ENCODE data around the gene TMEFF2.

DNA sequence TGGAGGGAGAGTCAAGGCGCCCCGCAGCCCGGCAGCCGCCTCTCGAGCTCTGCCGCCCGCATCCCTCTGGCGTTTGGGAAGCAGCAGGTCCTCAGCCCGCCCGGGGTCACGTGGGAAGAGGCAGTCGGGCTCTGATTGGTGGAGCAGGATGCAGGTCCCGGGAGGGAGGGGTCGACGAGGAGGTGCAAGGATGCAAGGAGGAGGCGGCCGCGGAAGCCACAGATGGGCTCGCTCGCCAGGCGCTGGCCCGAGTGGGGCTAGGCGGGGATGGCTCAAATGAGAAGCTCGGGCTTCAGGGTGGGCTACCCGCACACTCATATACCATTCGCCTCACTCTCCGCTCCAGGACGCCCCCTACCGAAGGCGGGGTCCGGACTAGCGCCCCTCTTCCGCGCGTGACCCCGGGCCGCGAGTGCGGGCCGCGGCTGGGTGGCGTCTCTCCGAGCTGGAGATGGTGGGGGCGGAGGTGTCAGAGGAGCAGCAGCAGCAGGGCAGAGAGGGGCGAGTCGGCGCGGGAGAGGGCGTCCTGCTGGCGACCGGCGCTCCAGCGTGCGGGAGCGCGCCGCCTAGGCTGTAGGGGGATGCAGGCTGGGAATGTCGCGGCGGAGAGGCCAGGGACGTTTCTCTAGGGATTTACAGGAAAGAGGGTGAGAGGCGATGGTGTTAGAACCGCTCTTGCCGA, at the start of gene TMEFF2:
- TF ChIP-seq POLR2A (IDR thresholded peaks at IDR 0.05; ENCODE audit: low read depth, low read length), result no peak
- TF ChIP-seq POLR2AphosphoS5 (IDR thresholded peaks at IDR 0.05; ENCODE audit: low read depth, low read length), result no peak
- TF ChIP-seq TAF1 (IDR thresholded peaks at IDR 0.05; ENCODE audit: low read depth, low read length), result no peak
- no peak for TF ChIP-seq POU2F2 (IDR thresholded peaks at IDR 0.05; ENCODE audit: low read depth, low read length)

Data from GM12891 (cell line).